Inferior parietal cortex (tissue), 1 donor: ENCODE data around the gene SLC49A3.

Source experiments
- DNase-seq: peaks from one replicate; pipeline ENCODE4 v3.0.0-alpha.2; 2016; ENCODE audit errors: extremely low spot score

Gene SLC49A3

DNA sequence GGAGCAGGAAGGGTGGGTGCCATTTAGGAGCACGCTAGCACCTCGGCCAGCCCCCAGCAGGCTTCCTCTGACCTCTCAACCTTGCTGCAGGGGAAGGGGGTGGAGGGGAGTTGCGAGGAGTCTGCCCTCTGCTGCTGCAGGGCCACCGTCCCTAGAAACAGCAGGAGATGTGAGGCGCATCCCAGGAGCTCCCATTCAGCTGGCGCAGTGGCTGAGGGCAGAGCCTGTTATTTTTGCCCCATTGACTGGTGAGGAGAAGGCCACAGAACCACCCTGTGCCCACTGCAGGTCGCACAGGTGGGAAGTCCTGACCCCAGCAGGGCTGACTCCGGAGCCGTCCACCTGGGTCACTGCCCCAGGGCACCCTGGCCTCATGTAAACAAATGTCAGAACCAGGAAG lies 55.5 kb downstream of the SLC49A3 start:
- no peak for DNase-seq

DNA sequence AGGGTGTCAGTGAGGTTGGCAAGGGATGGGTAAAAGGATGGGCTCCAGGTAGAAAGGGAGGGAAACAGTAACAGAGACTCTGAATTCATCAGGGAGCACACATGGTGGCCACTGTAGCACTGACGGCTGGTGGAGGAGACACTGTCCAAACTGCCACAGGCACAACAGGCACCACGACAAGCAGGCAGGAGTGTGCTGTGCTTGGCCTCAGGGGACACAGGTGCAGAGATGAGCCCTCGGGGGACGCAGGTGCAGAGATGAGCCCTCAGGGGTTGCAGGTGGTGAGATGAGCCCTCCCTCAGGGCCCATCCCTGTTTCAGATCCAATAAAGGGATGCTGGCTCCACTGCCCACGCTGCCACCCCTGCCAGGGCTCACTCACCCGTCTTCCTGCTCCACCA lies 56.0 kb downstream of the SLC49A3 start:
- DNase-seq = no peak

DNA sequence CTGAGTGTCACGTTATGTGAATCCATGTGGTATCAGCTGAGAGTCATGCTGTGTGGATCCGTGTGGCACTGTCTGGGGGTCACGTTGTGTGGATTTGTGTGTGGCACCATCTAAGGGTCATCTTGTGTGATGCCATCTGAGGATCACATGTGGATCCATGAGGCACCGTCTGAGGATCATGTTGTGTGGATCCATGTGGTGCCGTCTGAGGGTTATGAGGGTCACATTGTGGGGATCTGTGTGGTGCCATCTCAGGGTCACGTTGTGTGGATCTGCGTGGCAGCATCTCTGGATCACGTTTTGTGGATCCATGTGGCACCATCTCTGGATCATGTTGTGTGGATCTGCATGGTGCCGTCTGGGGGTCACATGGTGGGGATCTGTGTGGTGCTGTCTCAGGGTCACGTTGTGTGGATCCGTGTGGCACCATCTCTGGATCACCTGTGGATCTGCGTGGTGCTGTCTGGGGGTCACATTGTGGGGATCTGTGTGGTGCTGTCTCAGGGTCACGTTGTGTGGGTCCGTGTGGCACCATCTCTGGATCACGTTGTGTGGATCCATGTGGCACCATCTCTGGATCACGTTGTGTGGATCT lies 56.7 kb downstream of the SLC49A3 start:
- no peak for DNase-seq
